Testis (tissue), 2 donors: Measurements from ENCODE around the gene PEX3.

Source experiments
- CTCF ChIP-seq, 3 experiments: fragments of 450-650 bp in 2 of 3; fragments of 200-600 bp in 1 of 3; sonication (generic) in 1 of 3; IDR thresholded peaks; one replicate each; pipeline ENCODE4 v1.5.1; 2016 to 2019; ENCODE audit warnings: antibody characterized with exemption in 3 of 3, mild to moderate bottlenecking in 2 of 3, moderate library complexity in 1 of 3
- POLR2A ChIP-seq: fragments of 450-650 bp; IDR thresholded peaks from one replicate; pipeline ENCODE4 v1.6.1; 2017; ENCODE audit warnings: antibody characterized with exemption, mild to moderate bottlenecking, moderate library complexity

- TF ChIP-seq CTCF (IDR thresholded peaks at IDR 0.05) = no peak
- TF ChIP-seq POLR2A = no peak
Observed at GRCh38 chr6:143443096-143443495, 7.5 kb upstream of the PEX3 start.
